ENCODE measurements around the gene PPEF1. TPM values are rescaled to one million over a fixed set of nuclear protein-coding genes. Genes with fewer than 3 reads are reported as not detected.
A peak's percentile ranks its signal among the peaks of the same experiment; 100 is the strongest.

PPEF1 gene
- total and polyA plus RNA-seq, 9 of the 15 experiments (the other 6 are each of a cell fraction or from before 2014, with no cell fraction given), result not detected

DNA sequence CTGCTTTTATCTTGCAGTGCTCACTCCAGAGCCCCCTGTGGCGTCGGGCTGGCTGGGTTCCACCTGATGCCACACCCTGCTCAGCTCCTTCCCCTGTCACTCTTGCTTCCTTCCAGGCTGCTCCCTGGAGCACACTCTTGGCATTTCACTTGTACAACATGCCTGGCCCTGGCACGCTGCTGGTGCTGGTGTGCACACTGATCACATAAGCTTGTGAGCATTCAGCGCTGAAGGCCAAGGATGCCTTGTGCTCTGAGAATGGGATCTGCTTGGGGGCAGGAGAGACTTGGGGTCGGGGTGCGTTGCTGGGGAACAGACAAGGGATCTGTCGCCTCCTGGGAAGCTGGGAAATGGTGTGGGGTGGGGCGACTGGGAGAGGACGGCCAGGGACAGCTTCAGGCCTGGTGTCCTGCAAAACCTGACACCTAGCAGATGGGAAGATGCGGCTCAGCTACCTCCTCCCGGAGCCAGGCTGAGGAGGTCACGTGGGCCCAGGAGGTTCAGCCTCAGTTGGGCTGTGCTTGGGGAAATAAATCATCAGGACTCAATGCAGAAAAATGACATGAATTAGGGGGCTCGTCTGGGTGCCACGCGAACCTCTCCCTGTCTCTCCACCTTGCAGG lies 167.9 kb downstream of the PPEF1 start:
- POLR2A ChIA-PET, result no interaction called here

DNA sequence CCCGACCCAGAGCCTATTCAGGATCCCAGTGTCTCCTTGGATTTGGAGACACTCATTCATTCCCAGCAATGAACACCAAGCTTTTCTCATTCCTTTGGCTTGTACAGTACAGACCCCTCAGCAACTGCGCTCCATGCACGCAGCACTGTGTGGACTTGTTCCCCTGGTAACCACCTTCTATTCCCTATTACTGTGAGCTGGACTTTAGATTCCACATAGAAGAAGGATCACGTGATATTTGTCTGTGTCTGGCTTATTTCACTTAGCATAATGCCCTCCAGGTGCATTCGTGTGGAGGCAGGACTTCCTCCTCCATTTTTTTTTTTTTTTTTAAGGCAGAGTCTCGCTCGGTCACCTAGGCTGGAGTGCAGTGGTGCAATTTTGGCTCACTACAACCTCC lies 170.0 kb downstream of the PPEF1 start:
- DNase-seq (ENCODE audit: extremely low read depth in 1 of 4, low spot score in 3 of 4), result no peak
- intact Hi-C loops (cut with micrococcal nuclease), result no loop called here
- no peak overlapping the region for H3K9ac ChIP-seq (ENCODE audit: insufficient read depth in 1 of 2, low read depth in 2 of 2, low read length in 2 of 2)
- H3K36me3 ChIP-seq (ENCODE audit: control insufficient read depth, insufficient read depth, low read length), result no peaks in the 10 kb centered on the region
- ChIA-PET CTCF (ENCODE audit: low intra/inter-chr PET ratio) (no interaction called here), POLR2A (interaction anchor here (0.5 kb wide), 1 partner anchor 1673 kb away, joined by 3 read pairs; no protein-coding TSS in a partner anchor)
- H3K27ac ChIP-seq (ENCODE audit: extremely low read depth, low read depth, low read length), result no peak overlapping the region
- WGBS (ENCODE audit: insufficient coverage, low coverage, missing lambda C conversion rate), result 20% methylated on average over 6 of the region's 7 CpGs
- TF ChIP-seq RAD51 (IDR thresholded peaks at IDR 0.05; ENCODE audit: borderline replicate concordance, low read depth) (peak; percentile 36; the same call in 1 of the 2 replicates), NUFIP1 (IDR thresholded peaks at IDR 0.05; ENCODE audit: partially characterized antibody) (no peak)
- TF ChIP-seq, protein P1, sequence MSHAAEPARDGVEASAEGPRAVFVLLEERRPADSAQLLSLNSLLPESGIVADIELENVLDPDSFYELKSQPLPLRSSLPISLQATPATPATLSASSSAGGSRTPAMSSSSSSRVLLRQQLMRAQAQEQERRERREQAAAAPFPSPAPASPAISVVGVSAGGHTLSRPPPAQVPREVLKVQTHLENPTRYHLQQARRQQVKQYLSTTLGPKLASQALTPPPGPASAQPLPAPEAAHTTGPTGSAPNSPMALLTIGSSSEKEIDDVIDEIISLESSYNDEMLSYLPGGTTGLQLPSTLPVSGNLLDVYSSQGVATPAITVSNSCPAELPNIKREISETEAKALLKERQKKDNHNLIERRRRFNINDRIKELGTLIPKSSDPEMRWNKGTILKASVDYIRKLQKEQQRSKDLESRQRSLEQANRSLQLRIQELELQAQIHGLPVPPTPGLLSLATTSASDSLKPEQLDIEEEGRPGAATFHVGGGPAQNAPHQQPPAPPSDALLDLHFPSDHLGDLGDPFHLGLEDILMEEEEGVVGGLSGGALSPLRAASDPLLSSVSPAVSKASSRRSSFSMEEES (CRISPR knock-in tag; IDR thresholded peaks at IDR 0.05), result peak; percentile 52
- H3K9me1 ChIP-seq (ENCODE audit: control insufficient read depth, insufficient read depth, low read length), result no peaks in the 10 kb centered on the region
- FAIRE-seq, result no peak
- H3K4me2 ChIP-seq (ENCODE audit: insufficient read depth, low read length), result no peak overlapping the region
- H3K4me3 ChIP-seq, result no peak overlapping the region
- H3K9me3 ChIP-seq (replicated peaks; ENCODE audit: control insufficient read depth, insufficient read depth, low read depth, low read length), result no peaks in the 10 kb centered on the region
- no peaks in the 10 kb centered on the region for H3K79me2 ChIP-seq (ENCODE audit: control insufficient read depth, insufficient read depth, low read length)
- H4K20me1 ChIP-seq (replicated peaks; ENCODE audit: control insufficient read depth, insufficient read depth, low read length), result 0 out of 2 replicates have a peak, but pooled peaks cover 5% of the 10 kb centered on the region
- peaks cover 0 to 5% of the 10 kb centered on the region in 2 experiments; a peak in 2 of 5 replicates for H3K4me1 ChIP-seq (replicated peaks in 1 of 2; ENCODE audit: control insufficient read depth in 2 of 2, insufficient read depth in 2 of 2, low read length in 2 of 2)
- in situ Hi-C loops (cut with MboI), result no loop called here
- no peak for ATAC-seq
- H3K27me3 ChIP-seq (ENCODE audit: control insufficient read depth in 2 of 2, insufficient read depth in 2 of 2, low read length in 2 of 2), result peaks cover 7 to 40% of the 10 kb centered on the region in 2 experiments; a peak in 4 of 5 replicates
- no TSS peak for BruUV-seq (replicated peaks)
- no peak overlapping the region for H2AFZ ChIP-seq (ENCODE audit: low read depth, low read length)

More for the DNA sequence above, 167.9 kb downstream of the PPEF1 start:
- Histone ChIP-seq H3K4me2 (ENCODE audit: insufficient read depth, low read length) (no peak overlapping the region), H3K79me2 (ENCODE audit: control insufficient read depth, insufficient read depth, low read length) (no peaks in the 10 kb centered on the region), H3K27ac (ENCODE audit: extremely low read depth, low read depth, low read length) (no peak overlapping the region), H4K20me1 (replicated peaks; ENCODE audit: control insufficient read depth, insufficient read depth, low read length) (0 out of 2 replicates have a peak, but pooled peaks cover 5% of the 10 kb centered on the region), H3K4me3 (no peak overlapping the region), H3K9me1 (ENCODE audit: control insufficient read depth, insufficient read depth, low read length) (no peaks in the 10 kb centered on the region), H3K27me3 (ENCODE audit: control insufficient read depth in 2 of 2, insufficient read depth in 2 of 2, low read length in 2 of 2) (peaks cover 11 to 47% of the 10 kb centered on the region in 2 experiments), H3K4me1 (replicated peaks in 1 of 2; ENCODE audit: control insufficient read depth in 2 of 2, insufficient read depth in 2 of 2, low read length in 2 of 2) (peaks cover 0 to 5% of the 10 kb centered on the region in 2 experiments; a peak in 2 of 5 replicates), H3K9ac (ENCODE audit: insufficient read depth in 1 of 2, low read depth in 2 of 2, low read length in 2 of 2) (no peak overlapping the region), H3K36me3 (ENCODE audit: control insufficient read depth, insufficient read depth, low read length) (no peaks in the 10 kb centered on the region), H2AFZ (ENCODE audit: low read depth, low read length) (no peak overlapping the region), H3K9me3 (replicated peaks; ENCODE audit: control insufficient read depth, insufficient read depth, low read depth, low read length) (no peaks in the 10 kb centered on the region)
- ATAC-seq (no peak; the same call in 2 of the 3 replicates), FAIRE-seq (no peak), DNase-seq (ENCODE audit: extremely low read depth in 1 of 4, low spot score in 3 of 4) (no peak)
- CTCF ChIA-PET (ENCODE audit: low intra/inter-chr PET ratio), result no interaction called here
- no peak for TF ChIP-seq ZFP36 (IDR thresholded peaks at IDR 0.05; ENCODE audit: low read depth, low read length, partially characterized antibody)
- TF ChIP-seq, protein P2, sequence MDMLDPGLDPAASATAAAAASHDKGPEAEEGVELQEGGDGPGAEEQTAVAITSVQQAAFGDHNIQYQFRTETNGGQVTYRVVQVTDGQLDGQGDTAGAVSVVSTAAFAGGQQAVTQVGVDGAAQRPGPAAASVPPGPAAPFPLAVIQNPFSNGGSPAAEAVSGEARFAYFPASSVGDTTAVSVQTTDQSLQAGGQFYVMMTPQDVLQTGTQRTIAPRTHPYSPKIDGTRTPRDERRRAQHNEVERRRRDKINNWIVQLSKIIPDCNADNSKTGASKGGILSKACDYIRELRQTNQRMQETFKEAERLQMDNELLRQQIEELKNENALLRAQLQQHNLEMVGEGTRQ (CRISPR knock-in tag; IDR thresholded peaks at IDR 0.05), result peak; percentile 60
- intact Hi-C loops (cut with micrococcal nuclease) (no loop called here), in situ Hi-C loops (cut with MboI) (no loop called here)
- 2% methylated on average over 14 of the region's 15 CpGs for WGBS (ENCODE audit: insufficient coverage, low coverage, missing lambda C conversion rate)
- no TSS peak for BruUV-seq (replicated peaks)
